Prostate gland (tissue), 2 donors: Measurements from ENCODE around the gene KLHL7. TPM values are rescaled to one million over a fixed set of nuclear protein-coding genes. Genes with fewer than 3 reads are reported as not detected.

Source experiments
- DNase-seq: peaks from one replicate; pipeline ENCODE4 v3.0.0-alpha.2; 2019; ENCODE audit warnings: low spot score
- H3K27ac ChIP-seq, 2 donors: fragments of 200-600 bp; sonication (generic); 2 replicates each; pipeline ENCODE4 v1.5.1; 2017 to 2019
- H3K27me3 ChIP-seq: fragments of 200-600 bp; sonication (generic); replicated peaks from 2 replicates; pipeline ENCODE4 v1.5.1; 2019; ENCODE audit not compliant: insufficient read depth
- H3K36me3 ChIP-seq, 2 donors: fragments of 200-600 bp; sonication (generic); 1 replicate in 1 of 2; 2 replicates in 1 of 2; pipeline versions ENCODE4 v1.5.1 to v1.8.1; 2017 to 2019
- H3K4me1 ChIP-seq: fragments of 200-600 bp; sonication (generic); replicated peaks from 2 replicates; pipeline ENCODE4 v1.5.1; 2019
- H3K4me3 ChIP-seq, 2 donors: fragments of 200-600 bp; sonication (generic); 2 replicates each; pipeline ENCODE4 v1.5.1; 2017 to 2019
- H3K9me3 ChIP-seq: fragments of 200-600 bp; sonication (generic); 2 replicates; pipeline ENCODE4 v1.5.1; 2017
- POLR2A ChIP-seq: fragments of 450-650 bp; IDR thresholded peaks from one replicate; pipeline ENCODE4 v1.6.1; 2016; ENCODE audit warnings: antibody characterized with exemption, mild to moderate bottlenecking
- POLR2AphosphoS5 ChIP-seq: sonication (generic); formaldehyde crosslinking; IDR thresholded peaks from one replicate; pipeline ENCODE4 v1.6.1; 2017; ENCODE audit warnings: antibody characterized with exemption
- WGBS: methylation state at CpG from one replicate; pipeline ENCODE4 v1.1.5; 2018; 5-methylcytosine and 5-hydroxymethylcytosine counted together
- intact Hi-C: fragments of 100-400 bp; cut with DNase I; formaldehyde crosslinking; loops from one replicate; pipeline ENCODE4 v1.14.2; 2022
- total RNA-seq, 2 donors: library from RNA; depleted of rRNA; stranded (reverse); fragments of >200 nt; gene quantifications; one replicate each; pipeline ENCODE4 v1.1.0, GENCODE V29; 2016
- TF ChIP-seq, protein P1 (sequence below), 4 experiments: fragments of 200-600 bp in 2 of 4; fragments of 450-650 bp in 2 of 4; sonication (generic) in 2 of 4; IDR thresholded peaks; 1 replicate in 3 of 4; 2 replicates in 1 of 4; pipeline ENCODE4 v1.5.1; 2016 to 2019; ENCODE audit warnings: antibody characterized with exemption in 4 of 4, mild to moderate bottlenecking in 2 of 4, moderate library complexity in 2 of 4

KLHL7 gene
- total RNA-seq, 2 donors from 2014 or later: 18.1 to 67.7 TPM

GRCh38 chr7:23076772-23077171 is 28.8 kb upstream of the KLHL7 start:
- H3K27ac ChIP-seq: no peak overlapping the region
- H3K4me1 ChIP-seq: peaks cover 4% of the 10 kb centered on the region
- TF ChIP-seq POLR2A (no peak), POLR2AphosphoS5 (no peak)
- TF ChIP-seq, protein P1, sequence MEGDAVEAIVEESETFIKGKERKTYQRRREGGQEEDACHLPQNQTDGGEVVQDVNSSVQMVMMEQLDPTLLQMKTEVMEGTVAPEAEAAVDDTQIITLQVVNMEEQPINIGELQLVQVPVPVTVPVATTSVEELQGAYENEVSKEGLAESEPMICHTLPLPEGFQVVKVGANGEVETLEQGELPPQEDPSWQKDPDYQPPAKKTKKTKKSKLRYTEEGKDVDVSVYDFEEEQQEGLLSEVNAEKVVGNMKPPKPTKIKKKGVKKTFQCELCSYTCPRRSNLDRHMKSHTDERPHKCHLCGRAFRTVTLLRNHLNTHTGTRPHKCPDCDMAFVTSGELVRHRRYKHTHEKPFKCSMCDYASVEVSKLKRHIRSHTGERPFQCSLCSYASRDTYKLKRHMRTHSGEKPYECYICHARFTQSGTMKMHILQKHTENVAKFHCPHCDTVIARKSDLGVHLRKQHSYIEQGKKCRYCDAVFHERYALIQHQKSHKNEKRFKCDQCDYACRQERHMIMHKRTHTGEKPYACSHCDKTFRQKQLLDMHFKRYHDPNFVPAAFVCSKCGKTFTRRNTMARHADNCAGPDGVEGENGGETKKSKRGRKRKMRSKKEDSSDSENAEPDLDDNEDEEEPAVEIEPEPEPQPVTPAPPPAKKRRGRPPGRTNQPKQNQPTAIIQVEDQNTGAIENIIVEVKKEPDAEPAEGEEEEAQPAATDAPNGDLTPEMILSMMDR (IDR thresholded peaks at IDR 0.05): no peak
- H3K27me3 ChIP-seq: no peaks in the 10 kb centered on the region
- WGBS: 6% methylated on average over 3 of the region's 3 CpGs
- no peak for DNase-seq
- intact Hi-C loops: no loop called here
- no peaks in the 10 kb centered on the region for H3K36me3 ChIP-seq
- H3K4me3 ChIP-seq: no peak overlapping the region
- H3K9me3 ChIP-seq: no peaks in the 10 kb centered on the region

DNA sequence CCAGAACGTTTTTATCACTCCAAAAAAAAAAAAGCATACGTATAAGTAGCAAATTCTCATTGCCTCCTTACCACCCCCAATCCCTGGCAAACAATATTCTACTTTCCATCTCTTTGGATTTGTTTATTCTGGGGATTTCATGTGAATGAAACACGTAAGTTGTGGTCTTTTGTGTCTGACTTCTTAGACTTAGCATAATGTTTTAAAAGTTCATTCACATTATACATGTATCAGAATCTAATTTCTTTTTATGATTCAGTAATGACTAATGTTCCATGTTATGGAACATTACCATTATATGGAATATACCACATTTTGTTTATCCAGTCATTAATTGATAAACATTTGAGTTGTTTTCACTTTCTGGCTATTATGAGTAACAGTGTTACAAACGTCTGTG is 12.5 kb upstream of the KLHL7 start:
- no peak overlapping the region for H3K27ac ChIP-seq
- no peaks in the 10 kb centered on the region for H3K27me3 ChIP-seq
- 50% methylated on average over 4 of the region's 4 CpGs for WGBS
- H3K4me1 ChIP-seq: no peaks in the 10 kb centered on the region
- no peaks in the 10 kb centered on the region for H3K36me3 ChIP-seq
- H3K9me3 ChIP-seq: no peaks in the 10 kb centered on the region
- no peak overlapping the region for H3K4me3 ChIP-seq
- TF ChIP-seq POLR2AphosphoS5: no peak
- TF ChIP-seq, protein P1 (IDR thresholded peaks at IDR 0.05): no peak
- TF ChIP-seq POLR2A: no peak
- DNase-seq: no peak
- intact Hi-C loops: no loop called here

DNA sequence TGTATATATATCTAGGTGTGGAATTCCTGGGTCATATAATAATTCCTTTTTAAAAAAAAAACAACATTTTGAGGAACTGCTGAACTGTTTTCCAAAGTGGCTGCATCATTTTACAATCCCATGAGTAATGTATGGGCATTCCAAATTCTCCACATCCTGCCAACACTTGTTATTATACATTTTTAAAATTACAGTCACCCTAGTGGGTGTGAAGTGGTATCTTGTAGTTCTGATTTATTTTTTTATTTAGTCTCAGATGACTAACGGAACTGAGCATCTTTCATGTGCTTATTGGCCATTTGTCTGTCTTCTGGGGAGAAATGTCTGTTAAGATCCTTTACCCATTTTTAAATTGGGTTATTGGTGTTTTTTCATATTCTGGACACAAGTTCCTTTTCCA is 12.0 kb upstream of the KLHL7 start:
- Histone ChIP-seq H3K27me3 (no peaks in the 10 kb centered on the region), H3K36me3 (no peaks in the 10 kb centered on the region), H3K4me3 (no peak overlapping the region), H3K9me3 (no peaks in the 10 kb centered on the region), H3K4me1 (no peaks in the 10 kb centered on the region), H3K27ac (no peak overlapping the region)
- intact Hi-C loops: no loop called here
- WGBS: 68% methylated on average over 1 of the region's 1 CpG
- DNase-seq: no peak
- TF ChIP-seq POLR2AphosphoS5 (no peak), POLR2A (no peak)
- TF ChIP-seq, protein P1 (IDR thresholded peaks at IDR 0.05): no peak

DNA sequence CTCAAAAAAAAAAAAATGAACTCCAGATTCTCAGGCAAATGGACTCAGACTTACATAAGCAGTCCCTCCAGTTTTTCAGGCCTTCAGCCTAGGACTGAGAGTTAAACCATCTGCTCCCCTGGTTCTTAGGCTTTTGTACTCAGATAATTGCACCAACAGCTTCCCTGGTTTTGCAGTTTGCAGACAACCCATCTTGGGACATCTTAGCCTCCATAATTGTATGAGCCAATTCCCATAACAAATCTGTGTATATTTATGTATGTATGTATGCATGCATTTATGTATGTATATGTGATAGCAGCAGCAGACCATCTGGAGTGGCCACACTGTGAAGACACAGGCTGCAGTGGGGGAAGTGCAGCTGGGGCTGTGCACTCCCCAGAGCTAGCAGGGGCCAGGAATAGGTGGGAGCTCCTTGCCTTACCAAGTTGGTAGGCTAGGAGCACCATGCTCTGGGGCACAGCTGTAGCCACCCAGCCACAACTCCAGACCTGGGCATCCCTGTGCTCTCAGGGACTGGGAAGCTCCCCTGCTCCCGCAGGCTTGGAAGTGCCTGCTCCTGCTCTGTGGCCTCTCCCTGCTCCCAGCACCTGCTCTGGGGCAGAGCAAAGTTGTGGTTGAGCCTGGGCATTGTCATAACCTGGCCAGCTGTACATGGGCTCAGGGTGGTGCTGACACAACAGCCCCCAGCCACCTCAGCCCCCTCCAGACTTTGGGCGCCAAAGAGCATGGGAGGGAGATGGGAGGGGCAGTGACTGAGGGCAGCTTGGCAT is 8.9 kb upstream of the KLHL7 start:
- WGBS: 100% methylated on average over 1 of the region's 2 CpGs
- H3K4me3 ChIP-seq: no peak overlapping the region
- TF ChIP-seq POLR2AphosphoS5 (no peak), POLR2A (no peak)
- H3K36me3 ChIP-seq: no peaks in the 10 kb centered on the region
- no peak for DNase-seq
- intact Hi-C loops: no loop called here
- H3K4me1 ChIP-seq: no peaks in the 10 kb centered on the region
- H3K27ac ChIP-seq: no peak overlapping the region
- no peaks in the 10 kb centered on the region for H3K27me3 ChIP-seq
- H3K9me3 ChIP-seq: no peaks in the 10 kb centered on the region

DNA sequence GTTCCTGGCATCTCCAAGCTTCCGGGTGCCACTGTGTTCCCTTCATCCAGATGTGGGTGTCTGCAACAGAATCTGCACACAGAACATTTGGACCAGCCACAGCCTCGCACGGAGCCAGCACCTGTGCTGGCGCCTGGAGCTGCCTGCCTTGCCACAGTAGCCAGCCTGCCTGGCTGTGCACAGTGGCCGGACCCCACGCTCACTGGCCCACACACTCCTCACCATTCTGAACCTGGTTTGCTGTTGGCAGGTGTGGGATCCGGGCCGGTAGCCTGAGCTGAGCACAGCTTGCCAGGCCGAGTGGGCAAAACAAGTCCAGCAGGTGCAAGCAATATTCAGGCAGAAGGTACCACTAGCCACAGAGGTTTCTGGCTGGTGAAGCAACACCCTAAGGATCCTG is 7.6 kb upstream of the KLHL7 start:
- H3K27ac ChIP-seq: no peak overlapping the region
- no peaks in the 10 kb centered on the region for H3K4me1 ChIP-seq
- no peaks in the 10 kb centered on the region for H3K36me3 ChIP-seq
- H3K4me3 ChIP-seq: no peak overlapping the region
- WGBS: 97% methylated on average over 9 of the region's 9 CpGs
- intact Hi-C loops: no loop called here
- no peaks in the 10 kb centered on the region for H3K27me3 ChIP-seq
- no peaks in the 10 kb centered on the region for H3K9me3 ChIP-seq
- TF ChIP-seq, protein P1 (IDR thresholded peaks at IDR 0.05): no peak
- TF ChIP-seq POLR2AphosphoS5: no peak
- TF ChIP-seq POLR2A: no peak
- DNase-seq: no peak
